ENCODE results near the gene TPBGL.

TPBGL gene

GRCh38 chr11:75246671-75247350 lies 6.2 kb downstream of the TPBGL start:
- no peak for DNase-seq

- DNase-seq: no peak
These were observed 8.3 kb downstream of the TPBGL start for GRCh38 chr11:75248924-75249256.

GRCh38 chr11:75249704-75250103 lies 9.1 kb downstream of the TPBGL start:
- no peak for DNase-seq

GRCh38 chr11:75254326-75254725 lies 13.8 kb downstream of the TPBGL start:
- DNase-seq: no peak

- no peak for DNase-seq
These were observed 20.0 kb downstream of the TPBGL start for GRCh38 chr11:75260396-75261170.

GRCh38 chr11:75261902-75262361 lies 21.4 kb downstream of the TPBGL start:
- no peak for DNase-seq

- DNase-seq: no peak
These were observed 21.9 kb downstream of the TPBGL start for GRCh38 chr11:75262436-75262835.

- DNase-seq: no peak
These were observed 22.6 kb downstream of the TPBGL start for GRCh38 chr11:75262961-75263852.

- no peak for DNase-seq
These were observed 23.4 kb downstream of the TPBGL start for GRCh38 chr11:75263944-75264349.

GRCh38 chr11:75264356-75264755 lies 23.8 kb downstream of the TPBGL start:
- no peak for DNase-seq

- no peak for DNase-seq
These were observed 24.4 kb downstream of the TPBGL start for GRCh38 chr11:75264971-75265370.

- DNase-seq: no peak
These were observed 25.4 kb downstream of the TPBGL start for GRCh38 chr11:75265851-75266531.

- DNase-seq: no peak
These were observed 26.8 kb downstream of the TPBGL start for GRCh38 chr11:75267171-75267970.

- no peak for DNase-seq
These were observed 28.2 kb downstream of the TPBGL start for GRCh38 chr11:75268626-75269366.

- no peak for DNase-seq
These were observed 28.7 kb downstream of the TPBGL start for GRCh38 chr11:75269367-75269660.

- no peak for DNase-seq
These were observed 29.3 kb downstream of the TPBGL start for GRCh38 chr11:75269896-75270295.

GRCh38 chr11:75270896-75271418 lies 30.4 kb downstream of the TPBGL start:
- DNase-seq: peak; percentile 35

- no peak for DNase-seq
These were observed 31.2 kb downstream of the TPBGL start for GRCh38 chr11:75271730-75272129.

- DNase-seq: no peak
These were observed 31.8 kb downstream of the TPBGL start for GRCh38 chr11:75272391-75272790.

GRCh38 chr11:75272821-75273301 lies 32.3 kb downstream of the TPBGL start:
- DNase-seq: no peak
